Measurements from ENCODE around the gene SNAI3. TPM values are rescaled to one million over a fixed set of nuclear protein-coding genes. Genes with fewer than 3 reads are reported as not detected.

The SNAI3 gene
- total and polyA plus RNA-seq, 12 donors: 0.21 to 8.6 (median 1.3) TPM

GRCh38 chr16:88665148-88665547 is 21.2 kb downstream of the SNAI3 start:
- peak in 5 of 8 donors; percentile 8 to 31 (median 16) for ATAC-seq
- H3K4me3 ChIP-seq: no peak overlapping the region
- peak in 1 of 2 donors; percentile 66 for DNase-seq
- peak overlapping the region in 4 of 10 donors; percentile 18 to 62 (median 46) for H3K27ac ChIP-seq
- 31 to 33% methylated on average over 4 of the region's 4 CpGs for WGBS, 2 donors
- H3K36me3 ChIP-seq: peaks cover 0 to 6% (median 0%) of the 10 kb centered on the region in 9 donors
- no peaks in the 10 kb centered on the region for H3K27me3 ChIP-seq
- H3K4me1 ChIP-seq: peaks cover 2 to 45% (median 30%) of the 10 kb centered on the region in 9 donors
- H3K9me3 ChIP-seq: no peaks in the 10 kb centered on the region
- TF ChIP-seq, protein P1, sequence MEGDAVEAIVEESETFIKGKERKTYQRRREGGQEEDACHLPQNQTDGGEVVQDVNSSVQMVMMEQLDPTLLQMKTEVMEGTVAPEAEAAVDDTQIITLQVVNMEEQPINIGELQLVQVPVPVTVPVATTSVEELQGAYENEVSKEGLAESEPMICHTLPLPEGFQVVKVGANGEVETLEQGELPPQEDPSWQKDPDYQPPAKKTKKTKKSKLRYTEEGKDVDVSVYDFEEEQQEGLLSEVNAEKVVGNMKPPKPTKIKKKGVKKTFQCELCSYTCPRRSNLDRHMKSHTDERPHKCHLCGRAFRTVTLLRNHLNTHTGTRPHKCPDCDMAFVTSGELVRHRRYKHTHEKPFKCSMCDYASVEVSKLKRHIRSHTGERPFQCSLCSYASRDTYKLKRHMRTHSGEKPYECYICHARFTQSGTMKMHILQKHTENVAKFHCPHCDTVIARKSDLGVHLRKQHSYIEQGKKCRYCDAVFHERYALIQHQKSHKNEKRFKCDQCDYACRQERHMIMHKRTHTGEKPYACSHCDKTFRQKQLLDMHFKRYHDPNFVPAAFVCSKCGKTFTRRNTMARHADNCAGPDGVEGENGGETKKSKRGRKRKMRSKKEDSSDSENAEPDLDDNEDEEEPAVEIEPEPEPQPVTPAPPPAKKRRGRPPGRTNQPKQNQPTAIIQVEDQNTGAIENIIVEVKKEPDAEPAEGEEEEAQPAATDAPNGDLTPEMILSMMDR (IDR thresholded peaks at IDR 0.05): no peak
- intact Hi-C loops (cut with DNase I): loop anchor here in 1 of 10 donors (10.0 kb wide), 1 partner anchor 70 kb away; no protein-coding TSS in a partner anchor

DNA sequence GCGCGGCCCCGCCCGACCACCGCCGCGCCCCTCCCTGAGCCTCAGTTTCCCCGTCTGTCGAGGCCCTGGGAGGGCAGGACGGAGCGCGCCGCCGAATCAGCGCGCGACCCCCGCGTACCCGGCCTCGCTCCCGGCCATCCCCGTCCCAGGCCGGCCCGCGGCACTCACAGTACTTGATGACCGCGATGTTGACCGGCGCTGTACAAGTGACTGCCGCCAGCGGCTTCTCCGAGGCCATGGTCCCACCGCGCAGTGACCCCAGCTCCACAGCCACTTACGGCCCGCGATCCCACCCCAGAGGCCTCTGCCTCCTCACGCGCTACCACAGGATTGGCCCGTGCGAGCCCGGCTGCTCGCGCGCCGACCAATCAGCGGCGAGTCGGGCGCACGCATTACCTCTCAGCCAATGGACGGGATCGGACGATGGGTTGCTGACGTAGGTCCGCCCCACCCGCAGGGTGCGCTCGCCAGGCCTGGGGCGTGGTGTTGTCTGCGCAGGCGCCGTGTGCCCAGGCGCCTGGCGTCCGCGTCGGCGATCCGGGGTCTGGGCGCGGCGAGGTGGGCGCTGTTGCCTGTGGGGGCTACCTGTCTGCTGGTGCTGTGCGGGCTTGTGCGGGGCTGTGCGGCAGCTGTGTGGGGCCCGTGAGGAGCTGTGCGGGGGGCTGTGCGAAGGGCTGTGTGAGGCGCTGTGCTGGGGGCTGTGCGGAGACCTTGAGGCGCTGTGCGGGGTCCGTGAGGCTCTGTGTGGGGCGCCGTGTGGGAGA is 23.3 kb downstream of the SNAI3 start, which contains the start of gene MVD:
Gene MVD, minus strand, starts transcription at position 249 of the 764 bp plus-strand sequence. Its CDS starts 11 bp downstream, at position 238.
- ATAC-seq: peak; percentile 98 to 100 (median 99)
- Histone ChIP-seq H3K4me3 (peak within 1 kb of the TSS; percentile 68 to 99 (median 90)), H3K27ac (peak within 1 kb of the TSS; percentile 59 to 93 (median 88)), H3K36me3 (peaks cover 0 to 5% (median 0%) of the 10 kb centered on the region in 9 donors), H3K27me3 (no peaks in the 10 kb centered on the region), H3K9me3 (no peaks in the 10 kb centered on the region), H3K4me1 (peaks cover 2 to 45% (median 30%) of the 10 kb centered on the region in 9 donors)
- WGBS, 2 donors: 0 to 1% methylated on average over 86 to 88 of the region's 88 CpGs
- peak; percentile 97 for DNase-seq
- intact Hi-C loops (cut with DNase I): loop anchor here in 2 of 10 donors (5.0 to 10.0 kb wide), 3 partner anchors 39 to 68 kb away; partner anchors contain the start of genes CTU2 (in 1 of the 2) and RNF166 (in 1 of the 2)
- TF ChIP-seq, protein P1 (IDR thresholded peaks at IDR 0.05): peak in 3 of 9 donors; percentile 11 to 17 (median 17)

GRCh38 chr16:88662222-88662842 is 24.0 kb downstream of the SNAI3 start:
- Histone ChIP-seq H3K27me3 (no peaks in the 10 kb centered on the region), H3K27ac (peak overlapping the region; percentile 59 to 93 (median 88)), H3K9me3 (no peaks in the 10 kb centered on the region), H3K4me3 (peak overlapping the region; percentile 68 to 99 (median 90)), H3K36me3 (peaks cover 0 to 10% (median 0%) of the 10 kb centered on the region in 9 donors), H3K4me1 (peaks cover 2 to 42% (median 30%) of the 10 kb centered on the region in 9 donors)
- ATAC-seq: no peak
- WGBS, 2 donors: 1 to 2% methylated on average over 48 to 49 of the region's 49 CpGs
- TF ChIP-seq, protein P1 (IDR thresholded peaks at IDR 0.05): no peak
- no peak for DNase-seq
- intact Hi-C loops (cut with DNase I): loop anchor here in 2 of 10 donors (5.0 to 10.0 kb wide), 3 partner anchors 40 to 68 kb away; partner anchors contain the start of genes CTU2 (in 1 of the 2) and RNF166 (in 1 of the 2)

GRCh38 chr16:88661468-88661867 is 24.8 kb downstream of the SNAI3 start:
- H3K36me3 ChIP-seq: peaks cover 0 to 14% (median 0%) of the 10 kb centered on the region in 9 donors
- TF ChIP-seq, protein P1 (IDR thresholded peaks at IDR 0.05): no peak
- intact Hi-C loops (cut with DNase I): loop anchor here in 2 of 10 donors (5.0 to 10.0 kb wide), 3 partner anchors 41 to 67 kb away; partner anchors contain the start of genes CTU2 (in 1 of the 2) and RNF166 (in 1 of the 2)
- H3K9me3 ChIP-seq: no peaks in the 10 kb centered on the region
- ATAC-seq (no peak), DNase-seq (no peak)
- H3K27me3 ChIP-seq: no peaks in the 10 kb centered on the region
- no peak overlapping the region for H3K27ac ChIP-seq
- no peak overlapping the region for H3K4me3 ChIP-seq
- peaks cover 2 to 41% (median 30%) of the 10 kb centered on the region in 9 donors for H3K4me1 ChIP-seq
- 88 to 89% methylated on average over 10 of the region's 10 CpGs for WGBS, 2 donors
